ENCODE results near the gene AUH. TPM values are rescaled to one million over a fixed set of nuclear protein-coding genes. Genes with fewer than 3 reads are reported as not detected.

Gene AUH
- total RNA-seq, 4 donors from 2014 or later = 10.6 to 25.4 (median 16.7) TPM

DNA sequence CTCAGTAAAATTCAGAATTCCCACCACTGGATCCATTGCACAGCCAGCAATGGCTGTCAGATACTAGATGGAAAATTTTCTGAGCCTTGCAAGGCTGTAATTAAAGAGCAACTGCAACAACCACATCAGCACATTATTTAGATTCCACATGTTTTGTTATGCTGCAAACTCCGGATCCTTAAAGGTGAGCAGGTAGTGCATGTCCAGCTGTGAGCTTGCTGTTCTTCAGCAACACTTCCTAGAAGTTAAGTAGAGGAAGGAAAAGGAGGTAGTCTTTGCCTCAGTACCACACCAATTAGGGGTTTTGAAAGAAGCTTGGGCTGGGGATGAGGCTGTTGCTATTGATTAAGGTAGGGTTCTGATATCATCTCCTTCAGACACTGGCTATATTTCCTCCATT lies 144.3 kb downstream of the AUH start:
- H3K36me3 ChIP-seq = peaks cover 0 to 31% (median 0%) of the 10 kb centered on the region in 3 donors
- intact Hi-C loops (cut with DNase I) = no loop called here
- DNase-seq = no peak
- no peaks in the 10 kb centered on the region for H3K9me3 ChIP-seq
- H3K4me3 ChIP-seq = no peak overlapping the region
- no peaks in the 10 kb centered on the region for H3K27me3 ChIP-seq
- H3K27ac ChIP-seq = no peak overlapping the region
- peaks cover 0 to 9% (median 0%) of the 10 kb centered on the region in 3 donors for H3K4me1 ChIP-seq
- no peak for TF ChIP-seq POLR2A (IDR thresholded peaks at IDR 0.05)
- TF ChIP-seq, protein P1, sequence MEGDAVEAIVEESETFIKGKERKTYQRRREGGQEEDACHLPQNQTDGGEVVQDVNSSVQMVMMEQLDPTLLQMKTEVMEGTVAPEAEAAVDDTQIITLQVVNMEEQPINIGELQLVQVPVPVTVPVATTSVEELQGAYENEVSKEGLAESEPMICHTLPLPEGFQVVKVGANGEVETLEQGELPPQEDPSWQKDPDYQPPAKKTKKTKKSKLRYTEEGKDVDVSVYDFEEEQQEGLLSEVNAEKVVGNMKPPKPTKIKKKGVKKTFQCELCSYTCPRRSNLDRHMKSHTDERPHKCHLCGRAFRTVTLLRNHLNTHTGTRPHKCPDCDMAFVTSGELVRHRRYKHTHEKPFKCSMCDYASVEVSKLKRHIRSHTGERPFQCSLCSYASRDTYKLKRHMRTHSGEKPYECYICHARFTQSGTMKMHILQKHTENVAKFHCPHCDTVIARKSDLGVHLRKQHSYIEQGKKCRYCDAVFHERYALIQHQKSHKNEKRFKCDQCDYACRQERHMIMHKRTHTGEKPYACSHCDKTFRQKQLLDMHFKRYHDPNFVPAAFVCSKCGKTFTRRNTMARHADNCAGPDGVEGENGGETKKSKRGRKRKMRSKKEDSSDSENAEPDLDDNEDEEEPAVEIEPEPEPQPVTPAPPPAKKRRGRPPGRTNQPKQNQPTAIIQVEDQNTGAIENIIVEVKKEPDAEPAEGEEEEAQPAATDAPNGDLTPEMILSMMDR (IDR thresholded peaks at IDR 0.05) = no peak
- WGBS, 2 donors = 88 to 92% methylated on average over 1 of the region's 1 CpG

DNA sequence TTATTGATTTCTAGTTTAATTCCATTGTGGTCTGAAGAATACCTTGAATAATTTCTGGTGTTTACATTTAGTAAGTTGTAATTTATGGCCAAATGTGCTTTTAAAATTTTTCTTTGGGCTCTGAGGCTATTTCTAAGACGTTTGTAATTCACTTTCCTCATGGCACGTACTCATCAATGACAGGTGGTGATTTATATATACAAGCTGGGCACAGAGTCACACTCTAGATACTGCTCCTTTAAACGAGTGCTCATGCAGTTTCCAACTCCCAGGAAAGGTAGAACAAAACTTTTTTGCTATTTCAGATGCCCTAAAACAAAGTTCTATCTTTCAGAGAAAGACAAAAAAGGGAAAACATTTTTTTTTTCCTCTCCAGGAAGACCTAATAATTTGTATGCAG lies 146.9 kb downstream of the AUH start:
- 41 to 54% methylated on average over 3 of the region's 3 CpGs for WGBS, 2 donors
- H3K4me3 ChIP-seq = no peak overlapping the region
- no peak for DNase-seq
- H3K27ac ChIP-seq = no peak overlapping the region
- H3K27me3 ChIP-seq = no peaks in the 10 kb centered on the region
- intact Hi-C loops (cut with DNase I) = no loop called here
- peaks cover 0 to 21% (median 0%) of the 10 kb centered on the region in 3 donors for H3K36me3 ChIP-seq
- no peak for TF ChIP-seq POLR2A (IDR thresholded peaks at IDR 0.05)
- TF ChIP-seq, protein P1 (IDR thresholded peaks at IDR 0.05) = no peak
- no peaks in the 10 kb centered on the region for H3K4me1 ChIP-seq
- H3K9me3 ChIP-seq = no peaks in the 10 kb centered on the region

DNA sequence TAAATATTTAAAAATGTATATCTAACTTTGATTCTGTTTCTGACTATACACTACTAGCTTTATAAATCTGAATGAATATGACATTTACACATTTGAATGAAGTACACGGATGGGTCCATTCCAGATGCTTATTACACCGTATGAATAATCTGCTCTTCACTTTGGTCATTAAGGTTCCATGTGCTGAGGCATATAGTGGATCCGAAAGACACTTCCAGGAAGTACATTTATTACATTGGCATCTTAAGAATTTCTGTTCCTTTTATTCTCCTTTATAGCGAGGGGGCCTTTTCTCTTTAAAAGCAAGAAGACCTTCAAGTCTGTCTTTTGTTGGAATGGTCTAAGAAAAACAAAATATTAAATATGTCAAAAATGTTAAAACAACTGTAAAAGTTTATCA lies 147.6 kb downstream of the AUH start:
- Histone ChIP-seq H3K4me1 (no peaks in the 10 kb centered on the region), H3K27me3 (no peaks in the 10 kb centered on the region), H3K36me3 (peaks cover 0 to 15% (median 0%) of the 10 kb centered on the region in 3 donors), H3K9me3 (no peaks in the 10 kb centered on the region), H3K27ac (no peak overlapping the region), H3K4me3 (no peak overlapping the region)
- no peak for DNase-seq
- 80 to 88% methylated on average over 4 of the region's 4 CpGs for WGBS, 2 donors
- TF ChIP-seq POLR2A (IDR thresholded peaks at IDR 0.05) = no peak
- TF ChIP-seq, protein P1 (IDR thresholded peaks at IDR 0.05) = no peak
- intact Hi-C loops (cut with DNase I) = no loop called here

DNA sequence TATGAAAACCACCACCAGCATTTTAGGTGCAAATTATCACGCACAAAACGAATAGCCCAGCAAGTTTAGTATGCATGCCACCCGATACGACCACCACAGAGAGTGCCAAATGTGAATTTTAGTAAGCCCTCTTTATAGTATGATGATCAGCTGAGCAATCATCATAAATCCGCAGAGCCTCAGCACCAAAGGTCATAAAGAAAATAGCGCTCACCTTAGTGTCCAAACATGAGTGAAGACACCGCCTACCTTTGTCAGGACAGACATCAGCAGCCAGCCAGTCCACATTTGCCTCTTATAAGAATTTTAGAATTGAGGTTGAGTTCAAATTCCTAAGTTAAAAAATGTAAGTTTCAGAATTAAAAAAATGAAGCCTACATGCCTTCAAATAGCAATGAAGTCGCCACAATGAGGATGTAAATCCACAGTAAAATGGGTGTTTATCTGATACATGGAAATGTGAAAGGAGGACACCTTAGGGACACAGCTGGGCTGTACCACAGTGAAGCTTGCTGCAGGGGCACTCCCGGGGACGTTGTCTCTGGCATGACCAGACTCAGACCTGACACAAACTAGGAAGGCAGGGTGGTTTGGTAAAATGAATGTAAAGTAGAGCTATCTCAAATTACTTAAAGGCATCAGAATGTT lies 149.0 kb downstream of the AUH start:
- no peak overlapping the region for H3K4me3 ChIP-seq
- H3K9me3 ChIP-seq = no peaks in the 10 kb centered on the region
- H3K27ac ChIP-seq = peak overlapping the region in 1 of 4 donors; percentile 3
- TF ChIP-seq, protein P1 (IDR thresholded peaks at IDR 0.05) = no peak
- TF ChIP-seq POLR2A (IDR thresholded peaks at IDR 0.05) = no peak
- DNase-seq = no peak
- H3K36me3 ChIP-seq = peaks cover 0 to 4% (median 0%) of the 10 kb centered on the region in 3 donors
- 89 to 90% methylated on average over 10 of the region's 10 CpGs for WGBS, 2 donors
- peaks cover 7 to 12% (median 8%) of the 10 kb centered on the region in 3 donors for H3K4me1 ChIP-seq
- intact Hi-C loops (cut with DNase I) = no loop called here
- H3K27me3 ChIP-seq = no peaks in the 10 kb centered on the region

DNA sequence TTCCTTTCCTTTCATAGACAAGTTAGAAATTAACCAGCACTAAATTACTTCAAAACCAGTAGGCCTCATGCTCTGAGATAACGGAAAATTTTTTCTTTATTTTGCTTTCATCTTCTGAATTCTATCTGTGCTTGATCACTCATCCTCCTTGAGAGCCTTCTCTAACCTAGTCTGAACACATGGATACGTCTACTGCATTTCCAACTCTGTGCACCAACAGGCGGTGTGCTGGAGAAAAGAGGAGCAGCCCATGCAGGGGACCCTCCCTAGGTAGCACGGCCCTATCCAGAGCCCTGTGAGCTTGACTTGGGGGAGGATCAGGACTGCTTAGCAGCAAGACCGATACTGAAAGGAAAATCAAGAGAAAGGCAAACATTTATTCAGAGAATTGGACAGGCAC lies 149.8 kb downstream of the AUH start:
- 39 to 75% methylated on average over 5 of the region's 5 CpGs for WGBS, 2 donors
- TF ChIP-seq, protein P1 (IDR thresholded peaks at IDR 0.05) = no peak
- TF ChIP-seq POLR2A (IDR thresholded peaks at IDR 0.05) = no peak
- no peaks in the 10 kb centered on the region for H3K9me3 ChIP-seq
- no peaks in the 10 kb centered on the region for H3K27me3 ChIP-seq
- H3K4me3 ChIP-seq = peak overlapping the region in 1 of 4 donors; percentile 6
- peaks cover 14 to 20% (median 15%) of the 10 kb centered on the region in 3 donors for H3K4me1 ChIP-seq
- no peak for DNase-seq
- no peaks in the 10 kb centered on the region for H3K36me3 ChIP-seq
- intact Hi-C loops (cut with DNase I) = no loop called here
- H3K27ac ChIP-seq = peak overlapping the region in 1 of 4 donors; percentile 3

Measured in esophagus squamous epithelium (tissue), 5 donors.